Measurements from ENCODE around the gene PIK3IP1. TPM values are rescaled to one million over a fixed set of nuclear protein-coding genes. Genes with fewer than 3 reads are reported as not detected.
A peak's percentile ranks its signal among the peaks of the same experiment; 100 is the strongest.
"Not testable (repeated sequence)": the region's sequence is repeated elsewhere in the genome, so short reads cannot be mapped to it uniquely, and the experiment has no call there.

The PIK3IP1 gene
- total and polyA plus RNA-seq, 7 donors: 2.0 to 11.6 (median 7.4) TPM

DNA sequence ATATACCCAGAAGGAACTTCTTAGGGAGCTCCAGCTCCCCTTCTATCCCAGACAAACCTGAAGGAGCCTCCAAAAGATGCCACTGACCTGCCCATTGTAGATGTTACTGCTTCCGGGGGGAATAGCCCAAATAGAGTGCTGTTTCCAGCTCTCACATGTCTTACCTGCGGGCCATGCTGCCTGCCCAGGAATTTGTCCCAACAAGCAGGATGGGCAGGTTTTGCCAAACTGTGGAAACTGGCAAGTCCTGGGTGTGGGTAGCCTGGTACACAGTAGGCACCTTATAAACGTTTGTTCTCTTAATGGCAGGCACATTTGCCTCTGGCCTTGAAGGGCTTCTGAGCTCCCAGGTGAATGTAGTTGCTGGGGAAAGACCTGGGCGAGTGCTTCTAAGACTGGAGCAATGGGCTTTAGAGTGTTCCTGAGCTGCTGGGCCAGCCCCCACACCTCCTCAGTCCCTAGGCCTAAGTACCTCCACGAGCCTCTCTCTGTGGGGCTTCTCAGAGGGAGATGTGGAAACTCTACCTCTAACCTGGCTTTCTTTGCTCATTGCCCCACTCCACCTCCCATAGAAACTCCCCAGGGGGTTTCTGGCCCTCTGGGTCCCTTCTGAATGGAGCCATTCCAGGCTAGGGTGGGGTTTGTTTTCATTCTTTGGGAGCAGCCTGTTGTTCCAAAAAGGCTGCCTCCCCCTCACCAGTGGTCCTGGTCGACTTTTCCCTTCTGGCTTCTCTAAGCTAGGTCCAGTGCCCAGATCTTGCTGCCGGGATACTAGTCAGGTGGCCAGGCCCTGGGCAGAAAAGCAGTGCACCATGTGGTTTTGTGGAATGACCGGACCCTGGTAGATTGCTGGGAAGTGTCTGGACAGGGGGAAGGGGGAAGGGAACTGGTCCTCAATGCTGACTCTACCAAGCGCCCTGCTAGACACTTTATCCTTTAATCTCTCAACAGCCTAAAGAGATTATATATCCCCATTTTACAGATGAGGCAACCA is 43.0 kb downstream of the PIK3IP1 start:
- H3K27ac ChIP-seq: peak overlapping the region; percentile 76

DNA sequence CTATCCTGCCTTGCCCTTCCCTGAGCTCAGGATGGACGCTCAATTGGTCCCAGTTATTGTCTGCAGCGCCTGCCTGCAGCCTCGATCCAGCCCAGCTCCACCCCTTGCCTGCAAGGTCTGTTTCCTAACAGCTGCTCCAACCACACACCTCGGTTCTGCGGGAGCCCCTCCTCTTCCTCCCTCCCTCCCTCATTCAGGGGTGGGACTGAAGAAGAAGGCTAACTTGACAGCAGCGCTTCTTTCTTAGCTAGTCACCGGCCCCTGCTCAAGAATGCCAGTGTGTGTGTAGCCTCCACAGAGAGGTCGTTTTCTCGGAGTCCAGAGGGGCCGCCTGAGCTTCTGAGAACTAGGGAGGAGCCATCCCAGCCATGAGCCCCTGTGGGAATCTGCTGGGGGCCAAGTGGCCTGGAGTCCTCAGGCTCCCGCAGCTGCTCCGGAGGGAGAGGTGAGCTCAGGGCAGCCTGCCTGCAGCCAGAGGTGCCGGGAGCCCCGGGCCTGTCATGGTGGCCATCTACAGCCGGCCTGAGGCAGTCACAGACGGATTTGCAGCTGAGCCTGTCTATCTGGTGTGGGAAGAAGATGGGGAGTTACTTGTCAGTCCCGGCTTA is 44.0 kb downstream of the PIK3IP1 start:
- Histone ChIP-seq H3K9me3 (no peaks in the 10 kb centered on the region), H3K27ac (peak overlapping the region; percentile 76), H3K27me3 (ENCODE audit: insufficient read depth in 3 of 3, low read length in 2 of 3) (no peaks in the 10 kb centered on the region), H3K4me1 (peaks cover 43% of the 10 kb centered on the region), H3K36me3 (ENCODE audit: insufficient read depth in 1 of 2, low read depth in 1 of 2) (peaks cover 0 to 13% of the 10 kb centered on the region in 2 donors), H3K4me3 (peak overlapping the region; percentile 74)
- TF ChIP-seq, protein P1, sequence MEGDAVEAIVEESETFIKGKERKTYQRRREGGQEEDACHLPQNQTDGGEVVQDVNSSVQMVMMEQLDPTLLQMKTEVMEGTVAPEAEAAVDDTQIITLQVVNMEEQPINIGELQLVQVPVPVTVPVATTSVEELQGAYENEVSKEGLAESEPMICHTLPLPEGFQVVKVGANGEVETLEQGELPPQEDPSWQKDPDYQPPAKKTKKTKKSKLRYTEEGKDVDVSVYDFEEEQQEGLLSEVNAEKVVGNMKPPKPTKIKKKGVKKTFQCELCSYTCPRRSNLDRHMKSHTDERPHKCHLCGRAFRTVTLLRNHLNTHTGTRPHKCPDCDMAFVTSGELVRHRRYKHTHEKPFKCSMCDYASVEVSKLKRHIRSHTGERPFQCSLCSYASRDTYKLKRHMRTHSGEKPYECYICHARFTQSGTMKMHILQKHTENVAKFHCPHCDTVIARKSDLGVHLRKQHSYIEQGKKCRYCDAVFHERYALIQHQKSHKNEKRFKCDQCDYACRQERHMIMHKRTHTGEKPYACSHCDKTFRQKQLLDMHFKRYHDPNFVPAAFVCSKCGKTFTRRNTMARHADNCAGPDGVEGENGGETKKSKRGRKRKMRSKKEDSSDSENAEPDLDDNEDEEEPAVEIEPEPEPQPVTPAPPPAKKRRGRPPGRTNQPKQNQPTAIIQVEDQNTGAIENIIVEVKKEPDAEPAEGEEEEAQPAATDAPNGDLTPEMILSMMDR (IDR thresholded peaks at IDR 0.05): no peak
- DNase-seq (peak; percentile 77 to 82), ATAC-seq (peak; percentile 76 to 84 (median 80))
- intact Hi-C loops (cut with DNase I): no loop called here
- WGBS, 3 donors: 29 to 37% (median 30%) methylated on average over 17 of the region's 17 CpGs

More for the DNA sequence above, 43.0 kb downstream of the PIK3IP1 start:
- intact Hi-C loops (cut with DNase I): no loop called here
- TF ChIP-seq, protein P1 (IDR thresholded peaks at IDR 0.05): no peak
- H3K36me3 ChIP-seq (ENCODE audit: insufficient read depth in 1 of 2, low read depth in 1 of 2): peaks cover 0 to 13% of the 10 kb centered on the region in 2 donors
- no peaks in the 10 kb centered on the region for H3K9me3 ChIP-seq
- H3K27me3 ChIP-seq (ENCODE audit: insufficient read depth in 3 of 3, low read length in 2 of 3): no peaks in the 10 kb centered on the region
- H3K4me1 ChIP-seq: peaks cover 39% of the 10 kb centered on the region
- WGBS, 3 donors: 74 to 80% (median 76%) methylated on average over 9 of the region's 9 CpGs
- ATAC-seq: peak in 3 of 4 donors; percentile 35 to 56 (median 53)
- no peak for DNase-seq
- H3K4me3 ChIP-seq: peak overlapping the region; percentile 74

DNA sequence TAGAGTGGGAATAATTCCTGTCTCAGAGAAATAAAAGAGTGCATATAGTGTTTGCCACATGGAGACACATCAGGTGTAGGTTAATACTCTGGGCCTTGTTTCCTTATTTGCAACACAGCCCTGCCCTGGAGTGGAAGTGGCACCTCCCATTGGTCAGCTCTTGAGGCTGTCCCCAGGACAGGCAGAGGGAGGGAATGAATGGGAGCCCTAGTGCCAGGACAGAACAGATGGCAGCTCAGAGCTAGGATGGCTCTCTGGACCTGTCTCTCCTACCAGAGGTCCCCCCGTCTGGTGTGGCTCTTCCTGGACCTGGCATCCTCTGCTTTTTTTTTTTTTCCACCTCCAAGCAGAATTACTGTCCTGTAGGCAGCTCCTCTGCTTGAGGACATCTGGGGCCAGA is 44.6 kb downstream of the PIK3IP1 start:
- Histone ChIP-seq H3K9me3 (no peaks in the 10 kb centered on the region), H3K36me3 (ENCODE audit: insufficient read depth in 1 of 2, low read depth in 1 of 2) (peaks cover 0 to 13% of the 10 kb centered on the region in 2 donors), H3K27ac (no peak overlapping the region), H3K4me1 (peaks cover 46% of the 10 kb centered on the region), H3K27me3 (ENCODE audit: insufficient read depth in 3 of 3, low read length in 2 of 3) (no peaks in the 10 kb centered on the region), H3K4me3 (peak overlapping the region; percentile 74)
- ATAC-seq (no peak), DNase-seq (no peak)
- intact Hi-C loops (cut with DNase I): no loop called here
- WGBS, 3 donors: 20 to 50% (median 41%) methylated on average over 1 of the region's 1 CpG
- TF ChIP-seq, protein P1 (IDR thresholded peaks at IDR 0.05): no peak

GRCh38 chr22:31246687-31247086 is 45.6 kb downstream of the PIK3IP1 start:
- 86 to 95% (median 89%) methylated on average over 2 of the region's 2 CpGs for WGBS, 3 donors
- Histone ChIP-seq H3K36me3 (ENCODE audit: insufficient read depth in 1 of 2, low read depth in 1 of 2) (peaks cover 0 to 13% of the 10 kb centered on the region in 2 donors), H3K27ac (no peak overlapping the region), H3K9me3 (no peaks in the 10 kb centered on the region), H3K4me3 (no peak overlapping the region), H3K27me3 (ENCODE audit: insufficient read depth in 3 of 3, low read length in 2 of 3) (no peaks in the 10 kb centered on the region), H3K4me1 (peaks cover 46% of the 10 kb centered on the region)
- TF ChIP-seq, protein P1 (IDR thresholded peaks at IDR 0.05): no peak
- ATAC-seq (no peak), DNase-seq (no peak)
- intact Hi-C loops (cut with DNase I): no loop called here

DNA sequence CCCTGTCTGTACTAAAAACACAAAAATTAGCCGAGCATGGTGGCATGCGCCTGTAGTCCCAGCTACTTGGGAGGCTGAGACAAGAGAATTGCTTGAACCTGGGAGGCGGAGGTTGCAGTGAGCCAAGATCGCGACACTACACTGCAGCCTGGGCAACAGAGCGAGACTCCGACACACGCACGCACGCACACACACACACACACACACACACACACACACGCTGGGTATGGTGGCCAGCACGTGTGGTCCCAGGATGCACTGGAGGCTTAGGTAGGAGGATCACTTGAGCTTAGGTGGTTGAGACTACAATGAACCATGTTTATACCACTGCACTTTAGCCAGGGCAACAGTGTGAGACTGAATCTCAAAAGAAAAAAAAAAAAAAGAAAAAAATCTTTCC is 46.3 kb downstream of the PIK3IP1 start:
- H3K36me3 ChIP-seq (ENCODE audit: insufficient read depth in 1 of 2, low read depth in 1 of 2); H3K27me3 ChIP-seq (ENCODE audit: insufficient read depth in 3 of 3, low read length in 2 of 3); intact Hi-C loops (cut with DNase I); H3K27ac ChIP-seq; H3K9me3 ChIP-seq; H3K4me3 ChIP-seq; ATAC-seq; DNase-seq: not testable (repeated sequence)
- WGBS, 3 donors: 91 to 94% (median 91%) methylated on average over 12 of the region's 12 CpGs
- H3K4me1 ChIP-seq: peaks cover 46% of the 10 kb centered on the region

Measured in psoas muscle (tissue), 8 donors.